ENCODE data around the gene GDI2. TPM values are rescaled to one million over a fixed set of nuclear protein-coding genes. Genes with fewer than 3 reads are reported as not detected.

Gene GDI2
- total and polyA plus RNA-seq, 2 of the 13 experiments (the other 11 are each of a cell fraction or from before 2014, with no cell fraction given): 153 to 477 TPM

- POLR2A ChIA-PET: interaction anchor here (0.9 kb wide), 1 partner anchor 22 kb away, joined by 4 read pairs; the partner anchor contains the start of gene GDI2
- WGBS (ENCODE audit: low lambda C conversion rate): 27% methylated on average over 14 of the region's 15 CpGs
- Histone ChIP-seq H3K27me3 (ENCODE audit: control insufficient read depth in 1 of 2, insufficient read depth in 2 of 2, low read length in 2 of 2) (peaks cover 1 to 9% of the 10 kb centered on the region in 2 experiments; a peak in 2 of 5 replicates), H3K79me2 (ENCODE audit: insufficient read depth, low read length) (no peaks in the 10 kb centered on the region), H3K4me1 (ENCODE audit: insufficient read depth, low read length) (peaks cover 70% of the 10 kb centered on the region), H3K4me2 (ENCODE audit: low read depth, low read length) (peak overlapping the region; percentile 66), H3K36me3 (replicated peaks in 1 of 2; ENCODE audit: control insufficient read depth in 1 of 2, insufficient read depth in 2 of 2, low read length in 2 of 2) (no peaks in the 10 kb centered on the region), H3K9ac (ENCODE audit: insufficient read depth, low read depth, low read length) (no peak overlapping the region), H3K4me3 (replicated peaks in 1 of 3; ENCODE audit: insufficient read depth in 1 of 3, low read depth in 2 of 3, low read length in 3 of 3) (no peak overlapping the region; a peak in 1 of 6 replicates), H4K20me1 (ENCODE audit: insufficient read depth, low read length) (no peaks in the 10 kb centered on the region), H2AFZ (ENCODE audit: low read length) (no peak overlapping the region), H3K9me3 (ENCODE audit: low read length) (no peaks in the 10 kb centered on the region), H3K27ac (ENCODE audit: extremely low read length, insufficient read depth, low read length) (no peak overlapping the region)
- DNase-seq (ENCODE audit: low spot score) (no peak), FAIRE-seq (no peak), ATAC-seq (peak; percentile 50)
- TF ChIP-seq ZNF644 (CRISPR knock-in tag; IDR thresholded peaks at IDR 0.05; ENCODE audit: low read depth) (peak; percentile 16; the same call in 1 of the 2 replicates), SALL1 (CRISPR knock-in tag; IDR thresholded peaks at IDR 0.05) (peak; percentile 21; the same call in 1 of the 2 replicates), ZNF121 (CRISPR knock-in tag; IDR thresholded peaks at IDR 0.05) (no peak; the same call in 1 of the 2 replicates), ZNF768 (CRISPR knock-in tag; IDR thresholded peaks at IDR 0.05) (0 out of 2 replicates have a peak, but pooled peaks have one; percentile 21), ZNF441 (CRISPR knock-in tag; IDR thresholded peaks at IDR 0.05; ENCODE audit: borderline replicate concordance) (peak; percentile 57; the same call in 1 of the 2 replicates), REL (CRISPR knock-in tag; conservative IDR thresholded peaks at IDR 0.05) (no peak), ZKSCAN8 (CRISPR knock-in tag; IDR thresholded peaks at IDR 0.05; ENCODE audit: borderline replicate concordance) (no peak), SP5 (CRISPR knock-in tag; IDR thresholded peaks at IDR 0.05; ENCODE audit: borderline replicate concordance, low read depth) (peak; percentile 52), CERS6 (CRISPR knock-in tag; IDR thresholded peaks at IDR 0.05) (no peak), ZNF460 (CRISPR knock-in tag; IDR thresholded peaks at IDR 0.05; ENCODE audit: borderline replicate concordance) (peak; percentile 72), ZNF687 (CRISPR knock-in tag; IDR thresholded peaks at IDR 0.05) (peak; percentile 17; the same call in 1 of the 2 replicates), SAP130 (CRISPR knock-in tag; IDR thresholded peaks at IDR 0.05; ENCODE audit: low read depth) (0 out of 2 replicates have a peak, but pooled peaks have one; percentile 10), SIX1 (CRISPR knock-in tag; IDR thresholded peaks at IDR 0.05; ENCODE audit: borderline replicate concordance) (no peak), KDM2A (CRISPR knock-in tag; IDR thresholded peaks at IDR 0.05; ENCODE audit: borderline replicate concordance, low read depth) (0 out of 2 replicates have a peak, but pooled peaks have one; percentile 14)
- CTCF ChIA-PET (ENCODE audit: low intra/inter-chr PET ratio, low total read pairs): no interaction called here
- in situ Hi-C loops (cut with HindIII; ENCODE audit: extremely low pct_ligation_motif_present, low pct_unique_long_range_greater_than_20kb) (no loop called here), intact Hi-C loops (cut with micrococcal nuclease; ENCODE audit: unreplicated experiment) (no loop called here)
- no TSS peak for BruUV-seq (replicated peaks)
Observed at GRCh38 chr10:5835446-5836095, 22.3 kb upstream of the GDI2 start.
